ENCODE measurements around the gene MACROD1.

MACROD1 gene

DNA sequence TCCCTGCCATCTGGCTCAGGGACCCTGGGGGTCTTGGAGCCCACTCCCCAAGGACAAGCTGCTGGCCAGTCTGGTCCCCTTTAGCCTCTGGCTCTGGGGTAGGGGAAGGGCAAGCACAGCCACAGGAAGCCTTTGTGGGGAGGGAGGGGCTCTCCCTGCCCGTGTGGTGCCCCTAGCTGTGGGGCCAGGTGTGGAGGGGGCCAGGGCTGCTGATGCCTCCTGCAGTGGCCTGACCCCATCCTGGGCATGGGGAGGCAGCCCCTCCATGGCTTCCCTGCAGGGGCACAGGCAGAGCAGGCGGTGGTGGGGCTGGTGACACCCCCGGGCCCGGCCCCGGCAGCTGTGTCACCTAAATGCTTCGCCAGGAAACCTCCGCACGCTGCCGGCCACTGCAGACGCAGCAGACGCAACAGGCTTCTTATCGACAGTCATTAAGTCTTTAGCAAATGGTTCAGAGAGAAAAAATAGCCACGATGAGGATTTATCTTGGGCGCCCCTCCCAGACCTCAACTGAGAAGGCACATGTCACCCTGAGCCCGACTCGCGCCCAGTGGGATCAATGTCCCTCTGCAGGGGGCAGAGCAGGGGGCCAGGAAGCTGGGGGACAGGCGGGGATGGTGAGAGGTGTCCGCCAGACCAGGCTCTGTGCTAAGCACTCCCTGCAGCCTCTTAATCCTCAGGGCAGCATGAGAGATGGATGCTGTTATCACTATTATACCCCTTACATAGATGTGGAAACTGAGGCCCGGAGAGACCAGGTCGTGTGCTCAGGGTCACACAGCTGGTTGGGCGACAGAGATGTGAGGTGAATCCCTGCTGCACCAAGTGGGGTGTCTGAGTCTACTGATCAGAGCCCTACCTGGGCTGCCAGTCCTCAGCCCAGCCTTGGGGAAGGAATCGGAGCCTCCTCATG, 96.3 kb downstream of the MACROD1 start:
- no peak overlapping the region for H3K9ac ChIP-seq (ENCODE audit: insufficient read length)
- H3K4me3 ChIP-seq = peak overlapping the region; percentile 65
- TF ChIP-seq POLR2AphosphoS5 (IDR thresholded peaks at IDR 0.05; ENCODE audit: borderline replicate concordance, low read depth, low read length) = no peak
- no peak for TF ChIP-seq EZH2 (IDR thresholded peaks at IDR 0.05)
- TF ChIP-seq FOXP2 (optimal IDR thresholded peaks at IDR 0.05; ENCODE audit: control extremely low read depth, extremely low read length, insufficient read depth) = no peak
- H3K36me3 ChIP-seq (ENCODE audit: insufficient read depth, low read length) = no peaks in the 10 kb centered on the region
- H3K9me3 ChIP-seq (ENCODE audit: low read depth, low read length) = no peaks in the 10 kb centered on the region
- peak overlapping the region; percentile 85 for H3K27ac ChIP-seq
- no peak for DNase-seq (ENCODE audit: low read depth, low spot score)

- Histone ChIP-seq H3K9ac (ENCODE audit: insufficient read length) (no peak overlapping the region), H3K27ac (no peak overlapping the region), H3K9me3 (ENCODE audit: low read depth, low read length) (no peaks in the 10 kb centered on the region), H3K36me3 (ENCODE audit: insufficient read depth, low read length) (no peaks in the 10 kb centered on the region), H3K4me3 (no peak overlapping the region)
- DNase-seq (ENCODE audit: low read depth, low spot score) = no peak
- no peak for TF ChIP-seq FOXP2 (optimal IDR thresholded peaks at IDR 0.05; ENCODE audit: control extremely low read depth, extremely low read length, insufficient read depth)
- TF ChIP-seq POLR2AphosphoS5 (IDR thresholded peaks at IDR 0.05; ENCODE audit: borderline replicate concordance, low read depth, low read length) = no peak
- TF ChIP-seq EZH2 (IDR thresholded peaks at IDR 0.05) = no peak
These were observed 97.1 kb downstream of the MACROD1 start for GRCh38 chr11:64068705-64069400.

DNA sequence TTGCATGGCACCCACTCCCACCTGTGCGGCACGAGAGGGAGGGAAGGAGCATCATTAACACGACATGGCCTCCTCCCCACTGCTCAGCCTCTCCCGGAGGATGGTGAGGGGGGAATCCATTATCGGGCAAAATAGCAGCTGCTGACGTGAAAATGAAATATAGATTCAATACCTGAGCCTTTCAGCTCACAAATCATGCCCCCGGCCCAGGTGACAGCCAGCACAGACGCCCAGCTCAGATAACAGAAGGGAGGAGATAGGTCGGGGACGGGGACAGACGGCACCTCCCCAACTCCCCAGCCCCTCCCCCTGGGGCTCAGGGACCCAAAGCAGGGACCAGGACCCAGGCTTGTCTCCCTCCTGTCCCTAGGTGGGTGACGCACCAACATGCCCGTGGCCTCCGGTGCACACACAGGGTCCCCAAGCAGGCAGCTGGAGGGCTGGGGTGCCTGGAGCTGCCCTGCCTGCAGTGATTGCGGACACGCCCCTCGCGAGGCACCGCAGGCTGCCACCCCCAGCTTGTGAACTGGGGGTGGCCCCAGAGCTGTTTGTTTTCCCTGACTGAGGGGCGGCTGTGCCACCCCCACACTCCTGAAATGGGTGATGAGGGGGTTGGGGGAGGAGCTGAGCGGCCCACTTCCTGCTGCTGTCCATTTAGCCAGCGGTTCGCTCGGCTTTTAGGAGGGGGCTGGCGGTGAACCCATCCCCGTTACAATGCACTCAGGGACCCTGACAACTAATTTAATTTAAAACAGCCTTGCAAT, 98.5 kb downstream of the MACROD1 start:
- TF ChIP-seq POLR2AphosphoS5 (IDR thresholded peaks at IDR 0.05; ENCODE audit: borderline replicate concordance, low read depth, low read length) (no peak), FOXP2 (optimal IDR thresholded peaks at IDR 0.05; ENCODE audit: control extremely low read depth, extremely low read length, insufficient read depth) (peak; percentile 98)
- no peaks in the 10 kb centered on the region for H3K9me3 ChIP-seq (ENCODE audit: low read depth, low read length)
- peak overlapping the region; percentile 55 for H3K4me3 ChIP-seq

DNA sequence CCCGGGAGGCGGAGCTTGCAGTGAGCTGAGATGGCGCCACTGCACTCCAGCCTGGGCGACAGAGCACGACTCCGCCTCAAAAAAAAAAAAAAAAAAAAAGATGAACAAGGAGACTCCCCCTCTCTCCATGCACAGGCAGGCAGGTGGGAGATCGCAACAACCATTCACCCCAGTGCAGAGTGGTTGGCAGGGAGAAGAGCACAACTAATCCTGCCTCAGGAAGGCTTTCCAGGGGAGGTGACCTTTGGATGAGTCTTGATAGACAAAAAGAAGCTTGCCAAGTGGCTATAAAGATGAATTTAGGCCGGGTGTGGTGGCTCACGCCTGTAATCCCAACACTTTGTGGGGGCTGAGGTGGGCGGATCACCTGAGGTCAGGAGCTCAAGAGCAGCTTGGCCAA, 100.2 kb downstream of the MACROD1 start:
- Histone ChIP-seq H3K27ac (no peak overlapping the region), H3K9me3 (ENCODE audit: low read depth, low read length) (no peaks in the 10 kb centered on the region), H3K9ac (ENCODE audit: insufficient read length) (no peak overlapping the region), H3K36me3 (ENCODE audit: insufficient read depth, low read length) (no peaks in the 10 kb centered on the region), H3K4me3 (no peak overlapping the region)
- no peak for DNase-seq (ENCODE audit: low read depth, low spot score)
- TF ChIP-seq FOXP2 (optimal IDR thresholded peaks at IDR 0.05; ENCODE audit: control extremely low read depth, extremely low read length, insufficient read depth) (no peak), EZH2 (IDR thresholded peaks at IDR 0.05) (no peak), POLR2AphosphoS5 (IDR thresholded peaks at IDR 0.05; ENCODE audit: borderline replicate concordance, low read depth, low read length) (no peak)

More for the DNA sequence above, 98.5 kb downstream of the MACROD1 start:
- H3K9ac ChIP-seq (ENCODE audit: insufficient read length) = no peak overlapping the region
- no peaks in the 10 kb centered on the region for H3K36me3 ChIP-seq (ENCODE audit: insufficient read depth, low read length)
- no peak for DNase-seq (ENCODE audit: low read depth, low spot score)
- H3K27ac ChIP-seq = peak overlapping the region; percentile 67; the same call in 1 of the 2 replicates

DNA sequence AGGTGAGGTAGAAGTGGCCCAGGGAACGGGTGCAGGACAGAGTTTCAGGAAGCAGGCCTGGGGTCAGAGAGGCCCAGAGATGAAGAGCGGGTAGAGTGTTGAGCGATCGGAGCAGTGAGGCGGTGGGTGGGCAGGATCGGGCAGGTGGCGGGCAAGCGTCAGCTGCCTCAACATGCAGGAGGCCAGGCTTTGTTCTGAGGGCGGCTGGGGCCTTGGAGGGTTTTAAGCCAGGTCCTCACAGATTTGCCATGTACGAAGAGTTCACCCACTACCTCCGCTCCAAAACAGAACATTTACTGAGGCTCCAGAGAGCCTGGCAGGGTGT, 100.8 kb downstream of the MACROD1 start:
- Histone ChIP-seq H3K9ac (ENCODE audit: insufficient read length) (no peak overlapping the region), H3K27ac (no peak overlapping the region), H3K9me3 (ENCODE audit: low read depth, low read length) (no peaks in the 10 kb centered on the region), H3K4me3 (no peak overlapping the region), H3K36me3 (ENCODE audit: insufficient read depth, low read length) (no peaks in the 10 kb centered on the region)
- DNase-seq (ENCODE audit: low read depth, low spot score) = no peak
- TF ChIP-seq FOXP2 (optimal IDR thresholded peaks at IDR 0.05; ENCODE audit: control extremely low read depth, extremely low read length, insufficient read depth) (no peak), POLR2AphosphoS5 (IDR thresholded peaks at IDR 0.05; ENCODE audit: borderline replicate concordance, low read depth, low read length) (no peak), EZH2 (IDR thresholded peaks at IDR 0.05) (no peak)

DNA sequence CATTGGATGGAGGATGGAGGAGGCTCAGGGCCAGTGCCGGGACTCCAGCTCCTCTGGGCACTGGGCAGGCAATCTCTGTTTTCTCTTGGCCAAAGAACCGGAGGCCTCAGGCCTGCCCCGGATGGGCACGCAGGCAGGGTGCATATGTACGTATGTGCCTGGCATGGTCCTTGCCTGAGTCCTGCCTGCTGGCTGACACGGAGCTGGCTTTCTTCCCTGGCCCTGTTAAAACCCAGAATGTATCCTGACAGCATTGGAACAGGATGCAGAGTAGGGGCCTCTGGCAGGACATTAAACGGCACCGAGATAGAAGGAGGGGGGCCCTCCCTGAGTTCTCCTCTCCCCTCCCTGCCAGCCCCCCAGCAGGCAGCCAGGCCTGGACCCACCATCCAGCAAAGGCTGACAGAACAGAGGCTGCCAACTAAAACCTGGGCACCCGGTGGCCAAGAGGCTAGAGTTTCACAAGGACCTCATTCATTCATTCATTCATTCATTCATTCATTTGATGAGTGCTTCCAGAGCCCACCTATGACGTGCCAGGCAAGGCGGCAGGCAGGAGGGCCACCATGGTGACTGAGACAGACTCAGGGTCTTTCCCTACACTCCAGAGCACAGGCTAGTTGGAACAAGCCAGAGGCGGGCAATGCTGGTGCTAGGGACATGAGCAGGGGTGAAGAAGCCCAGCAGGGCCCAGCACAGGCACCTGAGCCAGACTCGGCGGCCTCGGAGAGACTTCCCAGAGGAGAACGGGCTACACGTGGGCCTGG, 101.4 kb downstream of the MACROD1 start:
- no peak overlapping the region for H3K9ac ChIP-seq (ENCODE audit: insufficient read length)
- DNase-seq (ENCODE audit: low read depth, low spot score) = no peak

DNA sequence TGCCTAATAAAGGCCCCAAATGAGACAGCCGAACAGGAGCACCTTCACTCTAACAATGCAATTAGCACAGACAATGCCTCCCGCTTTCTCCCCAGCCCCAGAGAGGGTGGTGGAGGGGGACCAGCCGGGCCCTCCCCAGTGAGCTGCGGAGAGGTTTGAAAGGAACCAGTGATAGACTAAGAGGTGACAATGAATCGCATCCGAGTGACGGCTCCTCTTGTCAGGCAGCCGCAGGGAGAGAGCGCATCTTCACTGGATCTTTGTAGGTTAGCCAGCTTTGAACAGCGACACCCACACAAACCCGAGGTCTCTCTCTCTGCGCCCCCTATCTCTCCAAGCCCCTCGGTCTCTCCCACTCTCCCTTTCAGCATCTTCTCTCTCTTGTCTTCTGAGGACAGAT, 102.1 kb downstream of the MACROD1 start:
- no peak overlapping the region for H3K27ac ChIP-seq
- no peaks in the 10 kb centered on the region for H3K36me3 ChIP-seq (ENCODE audit: insufficient read depth, low read length)
- no peaks in the 10 kb centered on the region for H3K9me3 ChIP-seq (ENCODE audit: low read depth, low read length)
- no peak for DNase-seq (ENCODE audit: low read depth, low spot score)
- no peak overlapping the region for H3K4me3 ChIP-seq
- no peak overlapping the region for H3K9ac ChIP-seq (ENCODE audit: insufficient read length)
- no peak for TF ChIP-seq EZH2 (IDR thresholded peaks at IDR 0.05)
- TF ChIP-seq FOXP2 (optimal IDR thresholded peaks at IDR 0.05; ENCODE audit: control extremely low read depth, extremely low read length, insufficient read depth) = no peak
- TF ChIP-seq POLR2AphosphoS5 (IDR thresholded peaks at IDR 0.05; ENCODE audit: borderline replicate concordance, low read depth, low read length) = no peak

More for the DNA sequence above, 101.4 kb downstream of the MACROD1 start:
- TF ChIP-seq EZH2 (IDR thresholded peaks at IDR 0.05) (no peak), FOXP2 (optimal IDR thresholded peaks at IDR 0.05; ENCODE audit: control extremely low read depth, extremely low read length, insufficient read depth) (no peak), POLR2AphosphoS5 (IDR thresholded peaks at IDR 0.05; ENCODE audit: borderline replicate concordance, low read depth, low read length) (no peak)
- H3K9me3 ChIP-seq (ENCODE audit: low read depth, low read length) = no peaks in the 10 kb centered on the region
- no peak overlapping the region for H3K27ac ChIP-seq
- no peak overlapping the region for H3K4me3 ChIP-seq
- no peaks in the 10 kb centered on the region for H3K36me3 ChIP-seq (ENCODE audit: insufficient read depth, low read length)

Data from SK-N-MC (cell line).